ENCODE results near the gene AMH. TPM values are rescaled to one million over a fixed set of nuclear protein-coding genes. Genes with fewer than 3 reads are reported as not detected.

Gene AMH
- total RNA-seq, 1 experiment from 2014 or later: 11.2 TPM

DNA sequence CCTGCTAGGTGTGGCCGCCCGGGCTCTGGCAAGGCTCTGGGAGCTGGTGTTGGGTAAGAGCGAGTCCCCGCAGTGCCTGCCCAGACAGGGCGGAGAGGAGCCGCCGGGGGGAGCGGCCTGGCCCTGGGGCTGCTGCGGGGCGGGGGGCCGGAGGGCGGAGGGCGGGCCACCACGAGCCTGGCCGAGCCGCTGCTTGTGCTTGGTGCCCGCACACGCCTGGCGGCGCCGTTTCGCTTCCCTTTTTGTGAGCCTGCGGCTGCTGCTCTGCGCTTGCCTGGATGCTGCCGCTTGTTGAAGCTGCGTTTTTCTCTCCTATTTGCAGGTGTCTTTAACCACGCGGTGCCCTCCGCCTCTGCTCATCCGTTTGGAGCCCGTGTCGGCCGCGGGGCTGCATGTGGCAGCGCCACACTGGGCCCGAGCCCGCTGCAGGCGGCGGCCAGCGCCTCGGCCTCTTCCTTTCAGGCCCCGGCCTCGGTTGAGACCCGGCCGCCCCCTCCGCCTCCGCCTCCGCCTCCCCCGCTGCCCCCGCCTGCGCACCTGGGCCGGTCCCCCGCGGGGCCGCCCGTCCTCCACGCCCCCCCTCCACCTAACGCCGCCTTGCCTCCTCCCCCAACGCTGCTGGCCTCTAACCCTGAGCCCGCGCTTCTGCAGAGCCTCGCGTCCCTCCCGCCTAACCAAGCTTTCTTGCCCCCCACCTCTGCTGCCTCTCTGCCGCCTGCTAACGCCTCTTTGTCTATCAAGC lies 21.5 kb upstream of the AMH start:
- H3K4me1 Mint-ChIP-seq: no peaks in the 10 kb centered on the region
- DNase-seq (ENCODE audit: low spot score): no peak
- TF ChIP-seq TEAD1 (CRISPR knock-in tag; IDR thresholded peaks at IDR 0.05) (no peak), AR (CRISPR knock-in tag; IDR thresholded peaks at IDR 0.05) (no peak), MLX (CRISPR knock-in tag; IDR thresholded peaks at IDR 0.05) (no peak), ZNF396 (CRISPR knock-in tag; IDR thresholded peaks at IDR 0.05; ENCODE audit: borderline replicate concordance) (no peak)
- no peak overlapping the region for H3K27ac Mint-ChIP-seq
- ATAC-seq: no peak
- POLR2A ChIA-PET: no interaction called here
- CTCF ChIA-PET: interaction anchor here (1.6 kb wide), 1 partner anchor 28 kb away, joined by 7 read pairs; no protein-coding TSS in a partner anchor
- no peak overlapping the region for H3K4me3 Mint-ChIP-seq
- peaks cover 28% of the 10 kb centered on the region for H3K36me3 Mint-ChIP-seq
- H3K9me3 Mint-ChIP-seq: no peaks in the 10 kb centered on the region
- H3K27me3 Mint-ChIP-seq (ENCODE audit: low read depth): no peaks in the 10 kb centered on the region

- Mint-ChIP-seq H3K36me3 (peaks cover 28% of the 10 kb centered on the region), H3K27ac (peak overlapping the region; percentile 90; the same call in 1 of the 2 replicates), H3K4me3 (no peak overlapping the region), H3K4me1 (no peaks in the 10 kb centered on the region), H3K27me3 (ENCODE audit: low read depth) (no peaks in the 10 kb centered on the region), H3K9me3 (no peaks in the 10 kb centered on the region)
- no peak for ATAC-seq
- POLR2A ChIA-PET: no interaction called here
- TF ChIP-seq CREM (CRISPR knock-in tag; IDR thresholded peaks at IDR 0.05): no peak
- TF ChIP-seq ZNF281 (CRISPR knock-in tag; IDR thresholded peaks at IDR 0.05): no peak
- TF ChIP-seq ETV6 (CRISPR knock-in tag; IDR thresholded peaks at IDR 0.05): no peak
- TF ChIP-seq MLX (CRISPR knock-in tag; IDR thresholded peaks at IDR 0.05): no peak
- TF ChIP-seq, protein P1, sequence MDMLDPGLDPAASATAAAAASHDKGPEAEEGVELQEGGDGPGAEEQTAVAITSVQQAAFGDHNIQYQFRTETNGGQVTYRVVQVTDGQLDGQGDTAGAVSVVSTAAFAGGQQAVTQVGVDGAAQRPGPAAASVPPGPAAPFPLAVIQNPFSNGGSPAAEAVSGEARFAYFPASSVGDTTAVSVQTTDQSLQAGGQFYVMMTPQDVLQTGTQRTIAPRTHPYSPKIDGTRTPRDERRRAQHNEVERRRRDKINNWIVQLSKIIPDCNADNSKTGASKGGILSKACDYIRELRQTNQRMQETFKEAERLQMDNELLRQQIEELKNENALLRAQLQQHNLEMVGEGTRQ (CRISPR knock-in tag; IDR thresholded peaks at IDR 0.05): no peak
- no peak for TF ChIP-seq MYBL2 (CRISPR knock-in tag; IDR thresholded peaks at IDR 0.05)
- TF ChIP-seq ZNF121 (CRISPR knock-in tag; IDR thresholded peaks at IDR 0.05): no peak
- no peak for DNase-seq (ENCODE audit: low spot score)
- CTCF ChIA-PET: interaction anchor here (2.6 to 2.8 kb wide), 2 partner anchors 29 to 72 kb away, joined by 7 to 18 read pairs; no protein-coding TSS in a partner anchor
These were observed 20.7 kb upstream of the AMH start for GRCh38 chr19:2228157-2229030.

Measured in WTC11 (cell line).